ENCODE results near the gene PCGF1.

- TF ChIP-seq POLR2AphosphoS5 (IDR thresholded peaks at IDR 0.05; ENCODE audit: low read depth, low read length) (no peak), SIN3A (IDR thresholded peaks at IDR 0.05; ENCODE audit: borderline replicate concordance, insufficient read depth, low read length) (no peak), REST (IDR thresholded peaks at IDR 0.05; ENCODE audit: insufficient read depth in 1 of 2, low read depth in 2 of 2, low read length in 2 of 2) (no peak), FOXP2 (optimal IDR thresholded peaks at IDR 0.05; ENCODE audit: borderline replicate concordance, extremely low read depth, extremely low read length, insufficient read depth) (no peak)
Measured at GRCh38 chr2:74486141-74486540, 21.4 kb downstream of the PCGF1 start.
